Sigmoid colon (tissue), 7 donors: ENCODE results near the gene SELENON. TPM values are rescaled to one million over a fixed set of nuclear protein-coding genes. Genes with fewer than 3 reads are reported as not detected.

Experiments used
- DNase-seq: peaks from one replicate; pipeline ENCODE4 v3.0.0-alpha.2; 2019
- H3K27ac ChIP-seq, 4 donors: fragments of 200-600 bp; sonication (generic); one replicate each; pipeline ENCODE4 v1.5.1; 2016 to 2019; ENCODE audit warnings: mild to moderate bottlenecking in 1 of 4
- H3K27me3 ChIP-seq, 3 donors: fragments of 200-600 bp; sonication (generic); one replicate each; pipeline ENCODE4 v1.5.1; 2019; ENCODE audit warnings: mild to moderate bottlenecking in 1 of 3
- H3K36me3 ChIP-seq, 4 donors: fragments of 200-600 bp; sonication (generic); one replicate each; pipeline ENCODE4 v1.5.1; 2016 to 2019
- H3K4me1 ChIP-seq, 4 donors: fragments of 200-600 bp; sonication (generic); one replicate each; pipeline ENCODE4 v1.5.1; 2017 to 2019
- H3K4me3 ChIP-seq, 4 donors: fragments of 200-600 bp; sonication (generic); one replicate each; pipeline ENCODE4 v1.5.1; 2017 to 2019; ENCODE audit warnings: mild to moderate bottlenecking in 2 of 4, moderate library complexity in 1 of 4
- H3K9me3 ChIP-seq, 4 donors: fragments of 200-600 bp in 3 of 4; sonication (generic) in 3 of 4; one replicate each; pipeline versions ENCODE4 v1.5.1 to v1.6.1; 2013 to 2019
- EP300 ChIP-seq, 4 donors: sonication (generic); formaldehyde crosslinking; IDR thresholded peaks; one replicate each; pipeline ENCODE4 v1.6.1; 2017; ENCODE audit warnings: antibody characterized with exemption in 4 of 4
- POLR2A ChIP-seq, 2 donors: fragments of 450-650 bp; IDR thresholded peaks; one replicate each; pipeline ENCODE4 v1.6.1; 2016; ENCODE audit warnings: antibody characterized with exemption in 2 of 2, mild to moderate bottlenecking in 2 of 2, moderate library complexity in 2 of 2
- POLR2AphosphoS5 ChIP-seq, 4 donors: sonication (generic); formaldehyde crosslinking; IDR thresholded peaks; one replicate each; pipeline ENCODE4 v1.6.1; 2017; ENCODE audit warnings: antibody characterized with exemption in 4 of 4
- WGBS, 2 donors: extraction: QIAGEN DNeasy Blood & Tissue Kit; methylation state at CpG; one replicate each; pipeline ENCODE4 v1.1.7; 2013; 5-methylcytosine and 5-hydroxymethylcytosine counted together
- intact Hi-C: fragments of 100-400 bp; cut with DNase I; formaldehyde crosslinking; loops from one replicate; pipeline ENCODE4 v1.15.1; 2023
- polyA plus RNA-seq, 3 donors: library from polyadenylated mRNA; stranded (reverse); fragments of 200-250 nt; gene quantifications; one replicate each; pipeline ENCODE4 v1.2.3, GENCODE V29; 2013
- total RNA-seq, 4 donors: library from RNA; depleted of rRNA; stranded (reverse); fragments of >200 nt; gene quantifications; one replicate each; pipeline ENCODE4 v1.1.0, GENCODE V29; 2016
- TF ChIP-seq, protein P1 (sequence below), 4 experiments: fragments of 450-650 bp in 3 of 4; fragments of 200-600 bp in 1 of 4; IDR thresholded peaks; one replicate each; pipeline ENCODE4 v1.5.1; 2016 to 2019; ENCODE audit warnings: antibody characterized with exemption in 4 of 4, mild to moderate bottlenecking in 3 of 4, moderate library complexity in 2 of 4
- donor health status: healthy with polysubstance abuse.
- donor health status: Bipolar disorder and iron deficiency.
- donor health status: healthy.

SELENON gene
- total and polyA plus RNA-seq, 7 donors, result 4.6 to 37.4 (median 15.7) TPM

DNA sequence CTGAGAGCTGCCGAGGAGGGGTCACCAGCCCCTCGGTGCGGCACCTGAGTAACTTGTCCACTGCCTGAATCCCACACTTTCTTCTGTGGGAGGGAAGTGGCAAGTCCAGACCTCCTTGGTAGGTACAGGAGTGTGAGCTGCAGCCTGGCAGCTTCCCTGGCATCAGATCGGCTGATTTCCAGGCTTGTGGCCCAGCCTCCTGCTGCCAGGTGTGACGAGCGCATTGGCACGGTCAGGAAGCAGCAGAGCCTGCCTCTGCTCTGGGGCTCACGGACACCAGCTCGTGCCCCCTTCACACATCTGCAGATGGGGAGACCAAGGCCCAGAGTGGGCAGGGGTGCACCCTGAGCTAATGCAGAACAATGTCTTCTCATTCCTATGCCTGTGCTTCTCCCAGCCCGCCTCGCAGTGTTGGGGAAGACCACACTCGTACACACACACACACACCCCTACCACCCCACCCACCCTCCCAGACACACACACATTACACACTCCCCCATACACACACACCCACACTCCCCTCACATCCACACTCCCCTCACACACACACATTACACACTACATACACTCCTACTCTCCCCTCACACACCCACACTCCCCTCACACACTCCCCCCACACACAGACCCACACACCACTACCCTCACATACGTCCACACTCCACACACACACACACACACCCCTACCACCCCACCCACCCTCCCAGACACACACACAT lies 33.1 kb upstream of the SELENON start:
- H3K36me3 ChIP-seq, result peaks cover 0 to 13% (median 2%) of the 10 kb centered on the region in 4 donors
- H3K27ac ChIP-seq, result no peak overlapping the region
- H3K9me3 ChIP-seq, result no peaks in the 10 kb centered on the region
- no peak for TF ChIP-seq EP300 (IDR thresholded peaks at IDR 0.05)
- no peak for TF ChIP-seq POLR2AphosphoS5 (IDR thresholded peaks at IDR 0.05)
- TF ChIP-seq, protein P1, sequence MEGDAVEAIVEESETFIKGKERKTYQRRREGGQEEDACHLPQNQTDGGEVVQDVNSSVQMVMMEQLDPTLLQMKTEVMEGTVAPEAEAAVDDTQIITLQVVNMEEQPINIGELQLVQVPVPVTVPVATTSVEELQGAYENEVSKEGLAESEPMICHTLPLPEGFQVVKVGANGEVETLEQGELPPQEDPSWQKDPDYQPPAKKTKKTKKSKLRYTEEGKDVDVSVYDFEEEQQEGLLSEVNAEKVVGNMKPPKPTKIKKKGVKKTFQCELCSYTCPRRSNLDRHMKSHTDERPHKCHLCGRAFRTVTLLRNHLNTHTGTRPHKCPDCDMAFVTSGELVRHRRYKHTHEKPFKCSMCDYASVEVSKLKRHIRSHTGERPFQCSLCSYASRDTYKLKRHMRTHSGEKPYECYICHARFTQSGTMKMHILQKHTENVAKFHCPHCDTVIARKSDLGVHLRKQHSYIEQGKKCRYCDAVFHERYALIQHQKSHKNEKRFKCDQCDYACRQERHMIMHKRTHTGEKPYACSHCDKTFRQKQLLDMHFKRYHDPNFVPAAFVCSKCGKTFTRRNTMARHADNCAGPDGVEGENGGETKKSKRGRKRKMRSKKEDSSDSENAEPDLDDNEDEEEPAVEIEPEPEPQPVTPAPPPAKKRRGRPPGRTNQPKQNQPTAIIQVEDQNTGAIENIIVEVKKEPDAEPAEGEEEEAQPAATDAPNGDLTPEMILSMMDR (IDR thresholded peaks at IDR 0.05), result no peak
- TF ChIP-seq POLR2A (IDR thresholded peaks at IDR 0.05), result no peak
- peaks cover 0 to 24% (median 18%) of the 10 kb centered on the region in 4 donors for H3K4me1 ChIP-seq
- intact Hi-C loops, result no loop called here
- 75 to 85% methylated on average over 13 of the region's 13 CpGs for WGBS, 2 donors
- DNase-seq, result no peak
- H3K4me3 ChIP-seq, result no peak overlapping the region
- no peaks in the 10 kb centered on the region for H3K27me3 ChIP-seq

DNA sequence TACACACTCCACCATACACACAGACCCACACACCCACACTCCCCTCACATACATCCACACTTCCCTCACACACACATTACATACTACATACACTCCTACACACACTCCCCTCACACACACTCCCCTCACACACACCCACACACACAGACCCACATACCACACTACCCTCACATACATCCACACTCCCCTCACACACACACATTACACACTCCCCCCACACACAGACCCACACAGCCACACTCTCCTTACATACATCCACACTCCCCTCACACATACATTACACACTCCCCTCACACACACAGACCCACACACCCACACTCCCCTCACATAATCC lies 32.6 kb upstream of the SELENON start:
- Histone ChIP-seq H3K27me3 (no peaks in the 10 kb centered on the region), H3K4me3 (no peak overlapping the region), H3K9me3 (no peaks in the 10 kb centered on the region), H3K27ac (no peak overlapping the region), H3K4me1 (peaks cover 0 to 28% (median 19%) of the 10 kb centered on the region in 4 donors), H3K36me3 (peaks cover 0 to 16% (median 2%) of the 10 kb centered on the region in 4 donors)
- TF ChIP-seq EP300 (IDR thresholded peaks at IDR 0.05) (no peak), POLR2AphosphoS5 (IDR thresholded peaks at IDR 0.05) (no peak), POLR2A (IDR thresholded peaks at IDR 0.05) (no peak)
- TF ChIP-seq, protein P1 (IDR thresholded peaks at IDR 0.05), result no peak
- no peak for DNase-seq
- intact Hi-C loops, result no loop called here

DNA sequence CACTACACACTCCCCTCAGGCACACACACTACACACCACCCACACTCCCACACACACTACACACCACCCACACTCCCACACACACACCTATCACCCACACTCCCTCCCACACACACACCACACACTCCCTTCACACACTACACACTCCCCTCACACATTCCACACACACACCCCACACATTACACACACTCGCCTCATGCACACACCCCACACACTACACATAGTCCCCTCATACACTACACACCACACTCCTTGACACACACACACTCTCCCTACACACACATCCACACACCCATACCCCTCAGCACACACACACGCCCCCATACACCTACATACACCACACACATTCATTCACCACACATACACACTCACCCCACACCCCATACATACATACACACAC lies 31.0 kb upstream of the SELENON start:
- Histone ChIP-seq H3K9me3 (no peaks in the 10 kb centered on the region), H3K4me3 (no peak overlapping the region), H3K27me3 (no peaks in the 10 kb centered on the region), H3K36me3 (peaks cover 0 to 15% (median 2%) of the 10 kb centered on the region in 4 donors), H3K27ac (no peak overlapping the region), H3K4me1 (peaks cover 0 to 37% (median 19%) of the 10 kb centered on the region in 4 donors)
- TF ChIP-seq, protein P1 (IDR thresholded peaks at IDR 0.05), result no peak
- TF ChIP-seq POLR2A (IDR thresholded peaks at IDR 0.05) (no peak), EP300 (IDR thresholded peaks at IDR 0.05) (no peak), POLR2AphosphoS5 (IDR thresholded peaks at IDR 0.05) (no peak)
- intact Hi-C loops, result no loop called here
- no peak for DNase-seq
- 93 to 94% methylated on average over 2 of the region's 2 CpGs for WGBS, 2 donors

DNA sequence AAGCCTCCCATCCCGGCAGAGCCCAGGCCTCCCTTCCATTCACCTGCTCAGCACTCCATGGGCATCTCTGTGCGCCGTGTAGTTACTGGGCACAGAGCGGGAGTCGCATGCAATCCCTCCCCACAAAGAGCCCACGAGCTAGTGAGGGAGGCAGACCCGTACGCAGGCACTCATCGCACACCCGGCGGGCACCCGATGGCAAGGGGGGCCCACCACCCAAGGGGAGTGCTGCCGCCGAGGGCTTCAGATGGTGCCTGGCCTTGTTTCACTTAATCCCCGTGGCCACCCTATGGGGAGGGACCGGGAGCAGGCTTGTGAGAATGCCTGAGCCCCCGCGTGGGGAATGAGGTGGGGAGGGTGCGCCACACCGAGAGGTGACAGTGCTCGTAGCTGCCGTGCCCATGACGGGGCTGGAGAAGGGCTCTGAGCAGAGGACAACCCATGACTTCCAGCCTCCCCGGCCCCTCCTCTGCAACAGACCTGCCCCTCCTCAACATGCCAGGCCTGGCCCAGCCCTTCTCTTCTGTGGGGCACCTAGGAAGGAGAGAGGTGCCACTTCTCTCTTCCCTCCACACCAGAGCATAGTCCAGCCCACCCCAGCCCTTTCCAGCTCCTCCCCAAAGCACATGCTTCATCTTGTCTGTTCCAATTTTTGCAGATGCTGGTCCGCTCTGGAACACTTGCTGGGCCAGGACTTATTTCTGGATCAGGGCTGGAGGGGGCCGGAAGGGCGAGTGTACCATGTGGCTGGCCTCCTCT lies 30.2 kb upstream of the SELENON start:
- peaks cover 0 to 11% (median 2%) of the 10 kb centered on the region in 4 donors for H3K36me3 ChIP-seq
- intact Hi-C loops, result no loop called here
- H3K4me1 ChIP-seq, result peaks cover 0 to 45% (median 19%) of the 10 kb centered on the region in 4 donors
- no peaks in the 10 kb centered on the region for H3K27me3 ChIP-seq
- H3K27ac ChIP-seq, result peak overlapping the region in 1 of 4 donors; percentile 69
- 92 to 95% methylated on average over 27 of the region's 27 CpGs for WGBS, 2 donors
- TF ChIP-seq, protein P1 (IDR thresholded peaks at IDR 0.05), result no peak
- TF ChIP-seq EP300 (IDR thresholded peaks at IDR 0.05), result no peak
- TF ChIP-seq POLR2AphosphoS5 (IDR thresholded peaks at IDR 0.05), result no peak
- TF ChIP-seq POLR2A (IDR thresholded peaks at IDR 0.05), result no peak
- H3K4me3 ChIP-seq, result no peak overlapping the region
- DNase-seq, result no peak
- H3K9me3 ChIP-seq, result no peaks in the 10 kb centered on the region
